Stimulated activated CD4-positive, alpha-beta T cell treated with anti-CD3 and anti-CD28 coated beads, Interleukin-1b, Interleukin-23, amount 100 ng/mL, for 48 hours (primary cell): ENCODE results near the gene NT5DC3.

ENCODE experiments used
- DNase-seq: peaks from one replicate; pipeline ENCODE4 v3.0.0-alpha.2; 2020

Gene NT5DC3

DNA sequence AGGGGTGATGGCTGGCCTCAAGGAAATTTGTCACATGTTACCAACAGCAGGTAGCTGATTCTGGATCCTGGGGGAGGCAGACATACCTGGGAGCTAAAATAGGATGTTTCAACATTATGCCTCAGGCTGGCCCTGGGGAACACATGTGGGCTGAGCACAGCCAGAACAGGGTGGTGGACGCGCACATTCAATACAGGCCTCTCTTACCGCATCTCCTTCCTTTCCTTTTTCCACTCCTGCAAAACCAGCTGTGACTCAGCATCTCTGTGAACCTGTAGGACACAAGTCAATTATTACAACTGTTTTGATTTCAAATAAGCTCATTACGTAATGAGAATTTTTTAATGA is 61.0 kb downstream of the NT5DC3 start:
- no peak for DNase-seq

DNA sequence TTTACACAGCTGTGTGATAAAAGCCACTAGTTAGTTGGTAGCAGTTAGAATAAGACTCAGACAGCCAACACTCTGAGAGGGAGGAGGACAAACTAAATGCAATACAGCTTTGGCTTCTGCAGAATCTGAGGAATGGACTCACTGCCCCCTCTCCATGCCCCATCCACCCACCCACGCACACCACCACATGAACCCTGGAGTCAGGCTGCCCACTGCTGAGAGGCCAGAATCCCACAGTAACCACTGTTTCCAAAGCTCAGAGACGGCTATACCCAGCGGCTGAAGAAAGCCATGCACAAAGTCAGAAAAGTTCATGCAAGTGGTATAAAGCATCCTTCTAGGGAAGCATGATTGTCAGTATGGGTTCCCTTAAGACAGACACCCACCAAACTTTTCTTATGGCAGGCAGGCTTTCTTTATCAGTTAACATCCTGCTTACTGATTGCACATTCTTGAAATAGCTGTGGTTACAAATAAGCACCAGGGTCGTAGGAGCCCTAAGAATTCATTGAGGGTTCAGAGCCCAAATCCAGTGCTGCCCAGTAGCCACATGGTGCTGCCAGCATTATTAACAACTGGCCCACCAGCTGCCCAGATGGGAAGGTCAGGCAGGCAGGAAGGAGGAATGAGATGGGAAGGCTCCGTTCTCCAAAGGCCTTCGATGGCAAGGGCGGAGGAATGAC is 61.5 kb downstream of the NT5DC3 start:
- no peak for DNase-seq

DNA sequence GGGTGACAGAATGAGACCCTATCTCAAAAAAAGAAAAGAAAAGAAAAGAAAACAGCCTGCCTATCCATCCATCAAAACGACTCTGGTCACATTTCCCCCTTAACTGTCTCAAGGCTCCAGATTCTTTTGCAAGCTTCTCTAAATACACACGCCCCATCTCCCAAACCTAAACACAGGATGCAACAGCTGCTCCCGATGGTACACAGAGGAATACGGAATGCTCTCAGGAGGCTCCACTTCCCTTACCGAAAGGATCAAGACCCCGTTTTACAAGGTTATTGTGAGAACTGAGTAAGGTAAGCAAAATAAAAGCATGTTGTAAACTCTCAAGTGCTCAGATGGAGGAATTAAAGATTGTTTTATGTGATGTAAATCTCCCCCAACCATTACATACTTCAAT is 62.3 kb downstream of the NT5DC3 start:
- DNase-seq: no peak

DNA sequence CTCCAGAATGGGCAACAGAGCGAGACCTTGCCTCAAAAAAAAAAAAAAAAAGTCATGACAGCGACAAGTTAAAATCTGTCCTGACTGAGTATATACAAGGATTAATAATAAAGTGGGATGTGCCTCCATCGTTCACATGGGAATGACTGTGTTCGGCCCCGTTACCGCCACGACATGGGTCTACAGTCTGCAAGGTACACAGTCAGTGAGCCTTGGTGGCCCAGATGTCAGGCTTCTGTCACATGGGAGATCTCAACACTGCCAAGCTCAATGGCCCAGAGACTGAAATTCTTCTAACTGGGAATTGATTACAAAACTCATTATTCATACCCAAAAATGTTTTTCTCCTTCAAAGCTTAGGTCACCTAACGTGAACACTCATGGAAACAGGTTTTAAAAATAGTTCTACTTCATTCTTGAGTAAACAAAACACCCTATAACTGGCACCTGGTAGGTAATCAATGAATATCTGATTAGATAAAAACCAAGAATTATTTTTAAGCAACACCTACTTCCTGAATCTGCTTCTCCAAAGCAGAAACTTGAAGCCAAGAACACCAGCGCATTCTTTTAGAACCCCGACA is 66.0 kb downstream of the NT5DC3 start:
- no peak for DNase-seq

DNA sequence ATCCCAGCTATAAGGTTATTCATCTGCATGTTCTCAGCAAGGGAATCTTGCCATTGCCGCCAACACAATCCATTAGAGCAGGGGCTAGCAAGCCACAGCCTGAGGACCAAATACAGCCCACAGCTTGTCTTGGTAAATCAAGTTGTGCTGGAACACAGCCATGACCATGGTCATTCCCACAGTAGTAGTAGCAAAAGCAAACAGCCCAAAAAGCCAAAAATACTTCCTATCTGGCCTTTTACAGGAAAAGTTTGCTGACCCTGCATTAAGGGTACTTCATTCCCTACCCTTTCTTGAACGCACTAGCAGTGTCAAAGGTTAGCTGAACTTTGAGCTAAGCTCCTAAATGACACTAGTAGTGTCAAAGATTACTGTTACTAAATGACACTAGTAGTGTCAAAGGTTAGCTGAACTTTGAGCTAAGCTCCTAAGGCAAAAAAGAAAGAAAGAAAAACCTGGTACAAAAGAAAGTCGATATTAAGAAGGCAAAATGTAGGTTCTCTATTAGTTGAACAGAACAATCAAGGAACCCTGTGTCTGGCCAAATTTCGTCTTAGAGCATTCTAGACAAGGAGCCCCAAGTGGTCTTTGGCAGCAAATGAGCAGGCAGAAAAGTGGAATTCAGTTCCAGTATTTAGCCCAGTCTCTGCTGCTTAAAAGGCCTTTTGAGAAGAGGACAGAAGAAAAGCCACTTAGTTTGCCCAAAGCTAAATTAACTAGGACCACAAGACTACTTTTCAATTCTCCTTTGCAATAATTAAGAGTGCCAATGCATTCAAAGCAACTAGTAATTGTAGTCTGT is 67.7 kb downstream of the NT5DC3 start:
- no peak for DNase-seq

DNA sequence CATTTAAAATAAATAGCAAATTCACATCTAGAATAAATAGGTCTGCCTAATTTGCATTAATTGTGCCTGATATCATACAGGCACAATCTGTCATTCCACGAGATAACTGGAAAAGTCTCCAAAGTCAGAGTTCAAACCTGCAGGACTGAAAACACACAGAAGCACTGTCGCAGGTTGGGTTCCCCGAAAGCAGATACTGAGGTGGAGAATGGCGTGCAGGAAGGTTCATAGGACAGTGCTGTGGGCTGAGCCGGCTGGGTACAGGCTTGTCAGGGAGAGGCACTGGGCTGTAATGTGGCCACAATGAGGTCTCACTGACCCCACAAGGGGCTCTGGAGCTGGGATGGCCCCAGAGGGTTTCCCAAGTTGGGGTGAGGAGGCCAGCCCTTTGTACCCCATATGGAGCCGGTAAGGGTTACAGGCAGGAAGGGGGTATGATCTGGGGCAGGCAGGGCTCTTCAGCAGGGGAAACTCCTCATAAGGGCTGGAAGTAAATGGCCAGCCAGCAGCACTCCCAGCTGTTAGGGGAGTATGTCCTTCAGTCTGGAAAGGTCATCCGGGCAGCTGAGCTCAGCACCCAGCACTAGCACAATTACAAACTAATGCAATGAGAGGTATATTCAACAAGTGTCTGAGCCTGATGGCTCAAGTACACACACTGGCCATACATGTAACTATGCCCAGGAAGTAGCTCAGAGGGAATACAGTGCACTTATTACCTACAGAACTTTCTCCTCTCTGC is 68.5 kb downstream of the NT5DC3 start:
- no peak for DNase-seq

DNA sequence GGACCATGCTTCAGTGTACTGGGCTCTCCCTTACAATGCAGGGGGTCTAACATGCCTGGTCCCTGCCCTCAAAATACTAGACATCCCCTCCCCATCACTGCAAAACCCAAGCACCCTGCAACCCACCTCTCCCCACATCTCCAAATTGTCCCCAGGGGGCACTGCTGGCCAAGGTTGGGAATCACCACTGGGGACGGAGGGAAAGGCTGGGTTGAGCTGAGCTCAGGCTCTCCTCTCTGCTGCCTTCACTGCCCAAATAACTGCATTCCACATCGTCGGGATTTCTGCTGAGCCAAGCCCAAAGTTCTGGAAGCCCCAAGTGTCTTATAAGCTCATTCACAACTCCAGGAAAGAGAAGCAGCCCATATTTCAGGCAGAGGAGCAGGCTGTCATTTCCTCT is 69.6 kb downstream of the NT5DC3 start:
- DNase-seq: no peak

DNA sequence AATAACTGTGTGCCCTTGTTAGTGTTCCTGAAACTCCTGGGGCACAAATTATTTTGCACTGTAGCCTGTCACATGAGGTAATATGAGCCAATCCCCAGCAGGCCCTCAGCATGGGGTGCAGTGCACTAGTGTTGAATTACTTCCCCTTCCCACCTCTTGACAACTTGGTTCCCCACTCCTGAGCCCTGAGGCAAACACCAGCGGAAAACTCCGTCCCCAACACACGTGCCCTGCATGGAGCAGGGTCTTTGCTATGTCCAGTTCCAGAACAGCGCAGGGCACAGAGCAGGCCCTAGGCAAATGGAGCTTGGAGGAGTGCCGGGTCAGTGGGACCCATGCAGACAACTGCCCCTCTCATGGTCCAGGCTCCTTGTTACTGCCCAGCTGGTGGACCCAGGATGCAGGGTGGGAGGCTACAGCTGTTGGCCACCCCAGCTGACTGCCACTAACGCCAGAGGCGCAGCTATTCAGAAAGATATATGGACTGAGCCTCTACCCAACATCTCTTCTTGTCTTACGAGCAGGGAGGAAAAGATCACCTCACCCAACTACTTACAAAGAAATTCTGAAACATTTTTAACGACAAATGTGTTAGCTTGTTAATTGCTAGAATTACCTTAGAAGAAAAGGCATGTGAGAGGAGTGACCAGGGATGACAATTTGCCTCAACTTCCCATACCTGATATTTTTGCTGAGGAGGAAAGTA is 71.6 kb downstream of the NT5DC3 start:
- no peak for DNase-seq

DNA sequence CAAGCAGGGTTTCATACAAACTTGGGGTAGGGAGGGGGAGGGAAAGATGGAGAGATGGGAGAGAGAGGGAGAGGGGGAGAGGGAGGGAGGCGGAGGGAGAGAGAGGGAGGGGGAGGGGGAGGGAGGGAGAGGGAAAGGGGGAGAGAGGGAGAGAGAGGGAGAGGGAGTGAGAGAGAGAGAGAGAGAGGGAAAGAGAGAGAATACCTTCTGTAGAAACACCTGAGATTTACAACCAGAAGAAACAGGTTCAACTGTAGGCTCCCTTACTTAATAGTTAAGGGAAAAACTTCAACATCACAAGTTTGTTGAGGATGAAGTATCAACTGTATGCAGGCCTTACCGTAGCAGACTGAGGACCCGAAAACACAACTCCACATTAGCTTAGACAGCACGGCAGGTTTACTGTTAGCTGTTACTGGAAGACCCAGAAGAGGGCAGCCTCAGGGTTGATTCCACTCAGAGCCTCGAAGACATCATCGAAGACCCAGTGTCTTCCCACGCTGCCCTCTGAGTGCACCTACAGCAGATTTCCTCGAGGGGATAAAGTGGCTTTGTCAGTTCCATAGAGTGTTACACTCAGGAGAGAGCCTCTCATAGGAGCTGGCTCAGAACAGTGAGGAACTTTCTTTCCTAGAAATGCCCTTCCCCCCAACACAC is 72.4 kb downstream of the NT5DC3 start:
- no peak for DNase-seq

DNA sequence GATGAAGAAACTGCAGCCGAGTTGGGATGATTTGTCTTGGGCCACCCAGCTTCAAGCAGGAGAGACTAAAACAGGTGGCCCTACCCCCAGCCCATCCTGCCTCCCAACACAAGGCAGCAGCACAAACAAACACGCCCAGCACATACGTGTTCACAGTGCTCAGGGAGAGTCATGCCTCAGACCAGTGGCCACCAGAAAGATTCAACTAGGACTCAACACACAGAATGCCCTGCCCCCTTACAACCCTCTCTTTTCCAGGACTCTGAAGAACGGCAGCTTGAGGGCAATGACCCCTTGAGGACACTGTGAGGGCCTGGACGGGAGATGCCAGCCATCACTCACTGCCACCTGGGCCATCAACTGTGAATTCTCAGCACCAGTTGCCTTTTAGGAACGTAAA is 75.0 kb downstream of the NT5DC3 start:
- DNase-seq: no peak

DNA sequence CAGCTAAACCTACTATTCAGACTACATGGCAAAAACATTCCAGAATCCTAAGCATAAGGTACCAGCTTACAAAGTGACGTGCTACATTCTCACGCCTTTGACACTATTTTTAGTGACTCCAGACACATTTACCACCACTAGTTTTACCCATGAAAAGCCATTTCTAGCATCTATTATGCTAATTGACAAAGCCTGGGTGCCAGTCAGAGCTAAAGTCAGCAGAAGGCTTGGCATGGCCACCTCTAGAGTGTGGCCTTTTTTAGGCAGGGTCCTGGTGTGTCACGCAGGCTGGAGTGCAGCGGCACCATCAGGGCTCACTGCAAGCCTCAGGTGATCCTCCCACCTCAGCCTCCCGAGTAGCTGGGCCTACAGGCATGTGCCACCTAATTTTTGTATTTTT is 75.7 kb downstream of the NT5DC3 start:
- DNase-seq: no peak

DNA sequence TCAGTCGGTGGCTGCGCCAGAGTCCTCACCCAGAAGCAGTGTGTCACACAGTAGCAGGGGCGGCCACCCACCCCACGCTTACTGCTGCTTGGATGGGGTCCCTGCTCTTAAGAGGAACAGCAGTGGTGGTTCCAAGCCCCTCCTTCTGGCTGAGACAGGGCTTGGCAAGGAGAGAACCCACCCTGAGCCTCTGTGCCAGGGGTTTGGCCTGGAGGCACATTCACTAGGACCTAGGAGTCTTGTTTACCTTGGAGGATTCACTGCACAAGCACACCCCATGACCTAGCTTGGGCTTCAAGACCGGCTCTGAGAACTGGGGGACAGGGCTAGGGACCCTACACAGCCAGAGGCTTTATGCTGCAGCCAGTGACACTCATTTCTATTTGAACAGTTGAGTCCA is 78.6 kb downstream of the NT5DC3 start:
- no peak for DNase-seq

DNA sequence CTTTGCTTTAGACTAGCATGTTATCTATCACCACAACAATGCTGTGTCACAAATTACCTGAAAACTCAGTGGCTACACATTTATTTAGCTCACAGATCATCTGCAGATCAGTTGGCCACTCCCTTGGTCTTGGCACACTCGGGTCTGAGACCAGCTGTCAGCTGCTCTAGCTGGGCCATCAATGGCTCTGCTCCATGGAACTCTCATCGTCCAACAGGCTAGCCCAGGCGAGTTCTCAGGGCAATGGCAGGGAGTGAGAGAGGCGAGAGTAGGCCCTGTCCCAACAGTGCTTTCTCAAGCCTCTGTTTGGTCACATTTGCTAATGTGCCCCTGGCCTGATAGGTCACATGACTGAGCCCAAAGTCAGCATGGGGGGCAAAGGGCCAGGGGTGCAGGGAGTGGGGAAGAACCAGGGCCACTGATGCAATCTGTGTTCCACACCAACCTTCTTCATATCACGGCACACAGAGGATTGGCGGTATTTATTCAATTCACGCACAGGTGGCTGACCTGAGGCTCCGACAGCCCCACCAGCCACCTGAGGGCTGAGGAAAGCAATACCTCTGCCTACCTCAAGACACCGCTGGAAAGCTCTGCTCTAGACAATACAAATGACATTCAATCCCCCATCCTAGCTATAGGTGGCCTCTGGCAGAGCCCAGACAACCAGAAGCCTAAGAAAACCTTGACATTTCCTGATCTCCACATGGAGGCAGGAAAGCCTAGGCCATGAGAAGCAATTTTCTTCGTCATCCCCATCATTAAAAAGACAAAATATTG is 82.5 kb downstream of the NT5DC3 start:
- DNase-seq: no peak

DNA sequence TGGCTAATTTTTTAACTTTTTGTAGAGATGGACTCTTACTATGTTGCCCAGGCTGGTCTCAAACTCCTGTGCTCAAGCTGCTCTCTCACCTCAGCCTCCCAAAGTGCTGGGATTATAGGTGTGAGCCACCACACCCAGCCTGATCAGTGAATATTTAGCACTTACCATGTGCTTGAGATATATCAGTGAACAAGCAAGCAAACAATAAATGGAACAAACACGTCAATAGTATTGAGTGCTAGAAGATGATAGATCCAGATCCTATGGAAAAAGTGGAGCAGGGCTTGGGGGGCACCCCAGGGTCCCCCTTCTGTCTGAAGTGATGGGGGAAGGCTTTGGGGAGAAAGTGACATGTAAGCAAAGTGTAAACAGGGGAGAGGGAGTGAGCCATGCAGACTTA is 83.8 kb downstream of the NT5DC3 start:
- DNase-seq: no peak

DNA sequence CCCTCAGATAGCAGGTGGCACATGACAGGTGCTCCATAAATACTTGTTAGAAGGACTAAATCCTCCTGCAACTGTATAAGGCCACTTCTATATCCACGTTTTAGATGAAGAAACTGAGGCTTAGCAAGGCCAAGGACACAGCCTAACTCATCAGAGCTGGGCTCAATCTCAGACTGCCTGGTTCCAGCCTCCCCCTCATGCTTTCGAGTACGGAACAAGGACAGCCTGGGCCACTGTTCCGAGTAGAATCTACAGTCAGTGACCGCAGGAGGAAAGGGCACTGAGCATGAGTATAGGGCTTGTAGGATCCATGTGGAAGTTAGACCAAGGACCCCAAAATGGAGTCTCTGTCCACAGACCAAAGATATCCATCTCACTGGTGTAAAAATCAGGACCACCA is 84.6 kb downstream of the NT5DC3 start:
- DNase-seq: no peak

DNA sequence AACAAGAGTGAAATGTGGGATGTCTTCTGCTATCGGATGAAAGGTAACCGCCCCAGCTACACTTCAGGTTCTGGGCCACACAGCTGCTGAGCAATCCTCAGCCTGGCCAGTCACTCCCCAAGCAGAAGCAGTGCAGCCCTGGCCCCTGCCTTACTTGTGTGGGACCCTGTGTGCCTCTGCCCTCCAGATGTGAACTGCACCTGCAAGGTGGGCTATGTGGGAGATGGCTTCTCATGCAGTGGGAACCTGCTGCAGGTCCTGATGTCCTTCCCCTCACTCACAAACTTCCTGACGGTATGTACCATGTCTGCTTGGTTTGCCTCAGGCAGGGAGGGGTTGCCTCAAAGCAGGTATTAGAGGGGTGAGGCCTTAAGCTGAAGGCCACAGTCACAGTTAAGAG is 85.6 kb downstream of the NT5DC3 start:
- DNase-seq: no peak

DNA sequence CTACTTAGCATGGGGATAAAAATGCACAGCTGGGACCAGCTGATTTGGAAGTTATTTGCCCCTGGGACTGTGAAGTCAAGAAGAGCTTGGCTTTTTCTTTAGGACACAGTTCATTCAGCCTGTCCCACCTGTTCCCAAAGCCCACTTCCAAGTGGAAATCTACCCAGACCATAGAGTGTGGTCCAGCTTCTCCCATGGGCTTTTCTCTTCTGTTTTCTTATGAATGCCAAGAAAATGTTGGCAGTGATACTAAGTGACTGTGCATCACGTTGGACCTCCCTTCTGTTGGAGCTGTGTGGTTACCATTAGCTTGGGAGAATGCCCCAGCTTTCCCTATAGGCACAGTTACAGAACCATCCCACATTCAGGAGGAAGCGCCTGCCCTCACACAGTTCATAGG is 89.4 kb downstream of the NT5DC3 start:
- no peak for DNase-seq

DNA sequence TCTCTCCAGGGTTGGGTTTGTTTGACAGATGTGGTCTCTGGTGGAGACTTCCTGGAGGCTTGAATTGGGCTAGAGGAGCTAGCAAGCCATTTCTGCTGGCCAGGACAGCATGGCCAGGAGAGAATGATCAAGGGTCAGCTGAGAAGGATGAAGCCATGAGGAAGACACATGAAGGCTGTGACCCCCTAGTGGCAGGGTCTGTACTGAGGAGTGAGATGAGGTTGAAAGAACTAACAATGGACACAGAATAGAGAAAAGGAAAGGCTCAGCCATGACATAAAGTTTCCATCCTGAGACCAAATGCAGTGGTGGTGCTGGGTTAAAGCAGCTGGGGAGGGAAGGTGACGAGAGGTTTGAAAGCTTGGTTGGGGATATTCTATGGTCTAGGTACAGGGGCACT is 89.9 kb downstream of the NT5DC3 start:
- DNase-seq: no peak

DNA sequence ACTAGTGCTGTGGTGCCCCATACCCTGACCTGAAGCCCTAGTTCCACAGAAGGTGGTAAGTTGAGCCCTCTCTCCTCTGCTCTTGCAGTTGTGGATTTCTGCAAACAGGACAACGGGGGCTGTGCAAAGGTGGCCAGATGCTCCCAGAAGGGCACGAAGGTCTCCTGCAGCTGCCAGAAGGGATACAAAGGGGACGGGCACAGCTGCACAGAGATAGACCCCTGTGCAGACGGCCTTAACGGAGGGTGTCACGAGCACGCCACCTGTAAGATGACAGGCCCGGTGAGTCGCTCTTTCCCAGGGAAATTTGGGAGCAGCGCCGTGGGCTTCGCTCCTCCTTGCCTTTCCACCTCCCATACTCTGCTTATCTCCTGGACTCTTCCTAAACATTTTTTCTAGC is 92.2 kb downstream of the NT5DC3 start:
- DNase-seq: no peak

DNA sequence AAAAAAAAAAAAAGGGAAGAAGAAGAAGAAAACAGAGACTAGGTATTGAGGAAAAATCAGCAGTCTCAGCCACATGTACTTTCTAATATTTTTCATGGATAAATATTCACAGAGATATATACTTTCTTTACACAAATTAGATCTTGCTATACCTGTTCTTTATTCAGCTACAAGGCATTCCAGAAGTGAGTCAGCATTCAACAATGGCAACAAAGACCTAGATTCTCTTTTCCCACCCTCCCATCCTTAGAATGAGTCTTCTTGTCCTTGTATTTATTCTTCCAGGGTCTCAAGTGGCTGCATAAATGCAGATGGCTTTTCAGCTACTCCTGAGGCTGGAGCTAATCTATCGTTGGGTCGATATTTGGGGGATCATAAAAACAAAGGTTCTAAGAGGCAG is 93.0 kb downstream of the NT5DC3 start:
- no peak for DNase-seq

DNA sequence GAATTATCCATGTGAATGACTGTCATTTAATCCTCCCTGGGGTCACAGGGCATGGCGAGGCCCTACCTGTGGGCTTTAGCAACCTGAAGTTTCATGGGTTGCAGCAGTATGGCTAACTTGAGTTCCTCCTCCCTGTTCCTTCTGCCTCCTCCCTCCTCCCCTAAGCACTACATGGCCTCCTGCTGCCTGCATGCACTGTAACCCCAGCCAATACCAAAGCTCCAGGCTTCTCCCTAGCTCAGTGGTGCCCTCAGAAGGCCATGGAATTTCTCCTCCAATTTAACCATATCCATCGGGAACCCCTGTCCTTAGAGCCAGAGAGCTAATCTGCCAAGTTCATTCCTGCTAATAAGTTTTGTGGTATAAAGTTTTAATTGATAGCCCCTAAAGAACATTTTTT is 95.1 kb downstream of the NT5DC3 start:
- DNase-seq: no peak

DNA sequence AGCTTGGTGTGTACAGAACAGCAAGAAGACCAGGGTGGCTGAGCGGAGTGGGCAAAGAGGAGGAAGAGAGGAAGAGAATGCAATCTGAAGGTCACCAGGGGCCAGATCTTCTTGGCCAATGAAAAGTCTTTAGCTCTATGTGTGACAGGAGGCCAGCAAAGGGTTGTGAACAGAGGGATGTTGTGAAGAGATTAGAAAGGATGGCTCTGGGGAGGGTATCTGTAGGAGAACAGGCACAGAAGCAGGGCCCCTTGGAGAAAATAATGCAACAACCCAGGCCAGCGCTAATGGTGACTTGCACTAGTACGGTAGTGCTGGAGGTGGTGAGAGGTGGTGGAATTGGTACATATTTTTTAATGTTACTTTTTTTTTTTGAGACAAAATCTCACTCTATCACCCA is 97.2 kb downstream of the NT5DC3 start:
- no peak for DNase-seq
